Measurements from ENCODE around the gene KCNMA1.

DNA sequence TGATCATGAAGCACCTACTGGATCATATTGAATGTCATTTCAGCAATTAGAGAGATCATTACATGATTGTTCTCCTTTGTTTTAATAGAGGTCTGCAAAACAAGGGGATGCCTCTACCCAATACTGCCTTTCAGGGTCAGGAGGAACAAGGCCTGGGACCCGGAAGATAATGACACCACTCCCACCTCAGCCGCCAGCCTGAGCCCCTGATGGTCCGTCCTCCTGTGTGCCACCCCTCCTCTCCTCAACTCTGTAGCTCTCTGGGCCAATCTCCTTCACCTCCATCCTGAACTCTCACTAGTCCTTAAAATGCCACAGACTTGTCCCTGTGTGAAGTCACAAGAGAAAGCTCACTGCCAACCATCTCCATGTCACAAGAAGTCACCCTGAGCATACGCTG, 38.0 kb downstream of the KCNMA1 start:
- TF ChIP-seq, protein P1, sequence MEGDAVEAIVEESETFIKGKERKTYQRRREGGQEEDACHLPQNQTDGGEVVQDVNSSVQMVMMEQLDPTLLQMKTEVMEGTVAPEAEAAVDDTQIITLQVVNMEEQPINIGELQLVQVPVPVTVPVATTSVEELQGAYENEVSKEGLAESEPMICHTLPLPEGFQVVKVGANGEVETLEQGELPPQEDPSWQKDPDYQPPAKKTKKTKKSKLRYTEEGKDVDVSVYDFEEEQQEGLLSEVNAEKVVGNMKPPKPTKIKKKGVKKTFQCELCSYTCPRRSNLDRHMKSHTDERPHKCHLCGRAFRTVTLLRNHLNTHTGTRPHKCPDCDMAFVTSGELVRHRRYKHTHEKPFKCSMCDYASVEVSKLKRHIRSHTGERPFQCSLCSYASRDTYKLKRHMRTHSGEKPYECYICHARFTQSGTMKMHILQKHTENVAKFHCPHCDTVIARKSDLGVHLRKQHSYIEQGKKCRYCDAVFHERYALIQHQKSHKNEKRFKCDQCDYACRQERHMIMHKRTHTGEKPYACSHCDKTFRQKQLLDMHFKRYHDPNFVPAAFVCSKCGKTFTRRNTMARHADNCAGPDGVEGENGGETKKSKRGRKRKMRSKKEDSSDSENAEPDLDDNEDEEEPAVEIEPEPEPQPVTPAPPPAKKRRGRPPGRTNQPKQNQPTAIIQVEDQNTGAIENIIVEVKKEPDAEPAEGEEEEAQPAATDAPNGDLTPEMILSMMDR (IDR thresholded peaks at IDR 0.05): no peak
- TF ChIP-seq POLR2A (IDR thresholded peaks at IDR 0.05; ENCODE audit: low read depth) (no peak), POLR2AphosphoS5 (IDR thresholded peaks at IDR 0.05) (no peak), EP300 (IDR thresholded peaks at IDR 0.05) (no peak)
